Eye (tissue), 1 donor: Measurements from ENCODE around the gene DUOX2.
"Not testable (repeated sequence)": the region's sequence is repeated elsewhere in the genome, so short reads cannot be mapped to it uniquely, and the experiment has no call there.

Experiments used
- DNase-seq: peaks from one replicate; pipeline ENCODE4 v3.0.0-alpha.2; 2015

DUOX2 gene

DNA sequence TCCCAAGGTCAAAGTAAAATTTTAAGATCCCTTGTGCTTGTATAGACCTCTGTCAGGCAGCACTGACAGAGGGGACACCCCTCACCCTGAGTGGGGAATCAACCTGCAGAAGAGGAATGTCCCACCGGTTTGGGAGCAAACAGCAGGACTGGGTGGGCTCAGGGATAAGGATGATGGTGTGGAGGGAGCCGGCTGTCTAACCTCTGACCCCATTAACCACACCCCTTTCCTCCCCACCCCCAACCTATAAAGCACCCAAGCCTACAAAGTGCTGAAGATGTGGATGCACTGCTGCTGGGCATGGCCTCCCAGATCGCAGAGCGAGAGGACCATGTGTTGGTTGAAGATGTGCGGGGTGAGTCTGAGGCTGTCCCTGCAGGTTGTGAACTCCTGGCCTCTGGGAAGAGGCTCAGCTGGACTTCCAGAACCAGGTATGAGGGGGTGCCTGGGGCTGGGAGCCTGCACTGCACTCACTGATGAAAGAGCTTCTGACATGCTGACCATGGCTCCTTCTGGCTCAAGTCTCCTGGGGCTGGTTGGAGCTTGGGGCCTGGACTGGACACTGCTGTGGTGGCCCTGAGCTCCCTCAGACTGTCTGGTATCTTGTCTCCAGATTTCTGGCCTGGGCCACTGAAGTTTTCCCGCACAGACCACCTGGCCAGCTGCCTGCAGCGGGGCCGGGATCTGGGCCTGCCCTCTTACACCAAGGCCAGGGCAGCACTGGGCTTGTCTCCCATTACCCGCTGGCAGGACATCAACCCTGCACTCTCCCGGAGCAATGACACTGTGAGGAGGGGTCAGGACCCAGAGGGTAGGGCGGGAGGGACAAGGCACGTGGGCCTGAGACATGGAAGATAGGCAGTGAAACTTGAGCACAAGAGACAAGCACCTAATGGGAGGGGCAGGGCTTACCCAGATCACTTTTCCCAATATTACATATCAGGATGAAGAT lies 25.1 kb upstream of the DUOX2 start:
- DNase-seq = no peak

DNA sequence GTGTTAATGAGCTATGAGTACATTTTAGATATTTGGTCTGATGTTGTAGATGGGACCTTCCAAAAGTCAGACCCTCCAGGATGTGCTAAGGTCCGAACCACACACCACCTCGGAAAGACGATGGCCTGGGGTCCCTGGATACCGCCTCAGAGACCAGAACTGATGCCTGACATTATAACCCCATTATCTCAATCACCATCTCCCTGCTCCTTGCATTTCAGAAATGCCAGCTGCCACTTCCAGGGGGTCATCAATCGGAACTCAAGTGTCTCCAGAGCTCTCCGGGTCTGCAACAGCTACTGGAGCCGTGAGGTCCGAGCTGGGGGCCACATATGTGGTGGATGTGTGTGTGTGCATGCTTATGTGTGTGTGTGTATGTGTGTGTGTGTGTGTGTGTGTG lies 23.7 kb upstream of the DUOX2 start:
- no peak for DNase-seq

DNA sequence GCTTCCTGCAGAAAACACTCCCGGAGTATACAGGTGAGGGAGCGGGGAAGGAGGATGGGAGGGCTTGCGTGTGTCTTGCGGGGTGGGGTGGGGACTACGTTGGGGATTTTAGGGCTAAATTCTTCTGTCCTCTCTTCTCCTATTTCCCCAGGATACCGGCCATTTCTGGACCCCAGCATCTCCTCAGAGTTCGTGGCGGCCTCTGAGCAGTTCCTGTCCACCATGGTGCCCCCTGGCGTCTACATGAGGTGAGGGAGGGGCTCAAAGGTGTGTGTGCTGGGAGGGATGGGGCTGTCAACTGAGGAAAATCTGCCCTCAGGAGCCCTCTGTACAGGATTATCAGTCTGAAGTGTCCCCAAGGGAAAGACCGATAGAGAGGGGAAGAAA lies 22.4 kb upstream of the DUOX2 start:
- DNase-seq = no peak

DNA sequence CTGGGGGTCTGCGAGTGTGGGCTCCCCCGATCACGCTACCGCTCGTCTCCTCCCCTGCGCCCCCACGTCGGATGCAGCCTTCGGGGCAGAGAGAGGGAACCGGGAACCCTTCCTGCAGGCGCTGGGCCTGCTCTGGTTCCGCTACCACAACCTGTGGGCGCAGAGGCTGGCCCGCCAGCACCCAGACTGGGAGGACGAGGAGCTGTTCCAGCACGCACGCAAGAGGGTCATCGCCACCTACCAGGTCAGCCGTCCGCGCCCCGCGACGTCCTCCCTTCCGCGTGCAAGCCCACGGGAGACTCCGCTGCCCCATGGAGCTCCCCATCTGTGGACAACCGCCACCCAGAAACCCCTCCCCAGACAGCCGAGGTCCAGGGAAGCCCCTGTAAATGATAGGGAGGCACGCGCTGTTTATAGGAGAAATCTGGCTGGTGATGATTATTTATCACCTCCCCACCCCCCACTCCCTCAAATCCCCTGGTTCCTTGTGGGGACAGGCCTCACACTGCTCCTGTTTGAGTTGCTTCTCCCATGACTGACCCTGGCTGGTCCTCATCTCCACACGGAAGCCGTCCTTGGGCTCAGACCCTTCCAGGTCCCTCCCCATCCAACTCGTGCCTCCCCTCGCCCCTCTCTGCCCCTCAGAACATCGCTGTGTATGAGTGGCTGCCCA lies 21.9 kb upstream of the DUOX2 start:
- DNase-seq = not testable (repeated sequence)

DNA sequence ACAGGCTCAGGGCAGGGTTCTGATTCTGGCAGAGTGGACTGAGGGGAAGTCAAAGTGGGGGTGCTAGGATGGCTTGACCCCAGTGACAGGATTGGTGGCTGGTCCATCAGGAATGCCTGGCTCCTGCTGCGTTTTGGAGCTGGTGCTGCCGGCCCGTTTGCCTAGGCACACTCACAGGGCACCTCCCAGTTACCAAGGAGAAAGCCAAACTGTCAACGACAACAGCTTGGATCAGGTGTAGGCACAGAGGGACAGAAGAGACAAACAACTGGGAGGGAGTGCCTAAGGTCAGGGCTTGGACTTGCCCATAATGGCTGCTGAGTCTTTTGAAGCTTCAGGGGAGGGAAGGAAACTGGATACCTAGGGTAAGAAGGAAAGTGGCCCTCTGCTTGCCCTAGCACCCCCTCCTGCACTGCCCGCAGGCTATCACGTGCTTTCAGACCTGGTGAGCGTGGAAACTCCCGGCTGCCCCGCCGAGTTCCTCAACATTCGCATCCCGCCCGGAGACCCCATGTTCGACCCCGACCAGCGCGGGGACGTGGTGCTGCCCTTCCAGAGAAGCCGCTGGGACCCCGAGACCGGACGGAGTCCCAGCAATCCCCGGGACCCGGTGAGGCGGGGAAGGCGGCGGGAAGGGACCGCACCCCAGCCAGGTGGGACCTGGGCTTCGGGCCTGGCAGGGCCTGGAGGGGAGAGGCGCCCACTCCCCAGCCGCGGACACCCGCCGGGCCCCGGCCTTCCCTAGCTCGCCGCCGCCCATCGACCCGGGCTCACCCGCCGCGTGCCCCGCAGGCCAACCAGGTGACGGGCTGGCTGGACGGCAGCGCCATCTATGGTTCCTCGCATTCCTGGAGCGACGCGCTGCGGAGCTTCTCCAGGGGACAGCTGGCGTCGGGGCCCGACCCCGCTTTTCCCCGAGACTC lies 21.0 kb upstream of the DUOX2 start:
- DNase-seq = peak; percentile 68

DNA sequence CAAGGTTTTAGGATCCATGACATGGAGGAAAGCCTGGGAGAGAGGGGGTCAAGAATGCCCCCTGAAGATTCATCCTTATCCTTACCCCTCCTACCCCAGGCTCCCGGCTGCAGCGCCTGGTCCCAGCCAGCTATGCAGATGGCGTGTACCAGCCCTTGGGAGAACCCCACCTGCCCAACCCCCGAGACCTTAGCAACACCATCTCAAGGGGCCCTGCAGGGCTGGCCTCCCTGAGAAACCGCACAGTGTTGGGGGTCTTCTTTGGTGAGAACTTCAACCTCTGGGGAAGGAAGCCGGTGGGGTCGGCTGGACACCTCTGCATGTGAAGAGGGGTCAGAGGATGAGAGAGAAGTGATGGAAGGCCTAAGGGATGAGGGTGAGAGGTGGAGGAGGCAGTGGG lies 20.1 kb upstream of the DUOX2 start:
- no peak for DNase-seq

DNA sequence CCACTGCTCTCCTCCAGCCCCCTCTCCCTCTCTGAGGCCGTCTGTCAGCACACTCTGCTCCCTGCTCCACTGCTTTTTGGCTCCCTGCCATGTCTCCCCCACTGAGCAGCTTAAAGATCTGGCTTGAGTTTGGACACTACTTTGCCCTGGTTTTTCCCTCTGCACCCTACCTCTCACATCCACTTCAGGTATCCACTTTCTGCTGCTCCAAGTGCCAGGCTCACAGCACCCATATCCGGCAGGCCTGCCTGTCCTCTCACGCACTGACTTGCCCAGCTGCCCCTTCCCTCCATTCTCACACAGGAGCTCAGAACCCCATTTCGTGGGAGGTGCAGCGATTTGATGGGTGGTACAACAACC lies 19.6 kb upstream of the DUOX2 start:
- no peak for DNase-seq

DNA sequence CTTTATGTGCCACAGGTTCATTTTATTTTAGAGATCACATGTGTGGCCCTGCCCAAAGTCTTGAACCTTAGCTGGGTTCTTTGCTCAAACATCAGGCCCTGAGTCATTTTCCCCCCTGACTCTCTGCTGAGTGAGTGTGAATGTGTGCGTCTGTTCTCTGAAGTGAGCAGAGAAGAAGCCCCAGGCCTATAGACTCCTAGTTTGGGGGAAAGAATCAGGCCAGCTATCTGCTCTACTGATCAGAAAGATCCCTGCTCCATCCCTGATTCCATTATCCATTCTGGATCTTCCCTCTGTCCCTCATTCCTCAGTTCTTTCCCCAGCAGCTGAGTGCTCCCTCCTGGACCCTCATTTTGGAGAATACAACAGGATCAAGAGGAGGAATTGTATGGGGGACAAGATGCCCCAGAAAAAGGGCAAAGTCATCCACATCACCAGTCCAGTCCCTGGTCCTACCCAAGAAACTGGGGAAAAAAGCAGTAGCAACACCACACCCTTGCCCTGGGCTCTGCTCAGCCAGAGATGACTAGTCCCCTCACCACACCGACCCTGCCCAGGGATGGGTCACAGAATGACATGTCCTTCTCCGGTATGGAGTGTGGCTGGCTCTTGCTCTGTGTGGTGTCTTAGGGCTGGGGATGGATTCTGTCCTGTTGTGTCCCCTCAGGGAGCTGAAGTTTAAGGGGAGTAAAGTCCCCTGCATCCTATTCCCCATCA lies 19.0 kb upstream of the DUOX2 start:
- no peak for DNase-seq

DNA sequence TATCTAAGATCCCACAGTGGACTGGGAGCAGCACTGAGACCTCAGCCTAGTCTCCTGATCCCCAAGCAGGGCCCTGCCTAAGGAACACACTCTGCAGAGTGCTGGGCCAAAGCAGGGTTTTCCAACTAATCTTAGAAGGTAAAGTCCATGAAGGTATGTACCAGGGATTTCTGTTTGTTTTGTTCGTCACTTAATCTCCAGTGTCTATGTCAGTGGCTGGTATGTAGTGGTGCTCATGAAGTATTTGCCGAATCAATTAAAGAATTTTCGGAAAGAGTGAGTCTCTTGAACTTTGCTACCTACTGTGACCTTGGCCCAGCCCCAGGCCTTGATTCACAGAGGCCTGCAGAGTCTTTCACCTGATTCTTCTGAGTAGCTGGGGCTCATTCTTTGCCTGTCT lies 17.5 kb upstream of the DUOX2 start:
- DNase-seq = no peak

DNA sequence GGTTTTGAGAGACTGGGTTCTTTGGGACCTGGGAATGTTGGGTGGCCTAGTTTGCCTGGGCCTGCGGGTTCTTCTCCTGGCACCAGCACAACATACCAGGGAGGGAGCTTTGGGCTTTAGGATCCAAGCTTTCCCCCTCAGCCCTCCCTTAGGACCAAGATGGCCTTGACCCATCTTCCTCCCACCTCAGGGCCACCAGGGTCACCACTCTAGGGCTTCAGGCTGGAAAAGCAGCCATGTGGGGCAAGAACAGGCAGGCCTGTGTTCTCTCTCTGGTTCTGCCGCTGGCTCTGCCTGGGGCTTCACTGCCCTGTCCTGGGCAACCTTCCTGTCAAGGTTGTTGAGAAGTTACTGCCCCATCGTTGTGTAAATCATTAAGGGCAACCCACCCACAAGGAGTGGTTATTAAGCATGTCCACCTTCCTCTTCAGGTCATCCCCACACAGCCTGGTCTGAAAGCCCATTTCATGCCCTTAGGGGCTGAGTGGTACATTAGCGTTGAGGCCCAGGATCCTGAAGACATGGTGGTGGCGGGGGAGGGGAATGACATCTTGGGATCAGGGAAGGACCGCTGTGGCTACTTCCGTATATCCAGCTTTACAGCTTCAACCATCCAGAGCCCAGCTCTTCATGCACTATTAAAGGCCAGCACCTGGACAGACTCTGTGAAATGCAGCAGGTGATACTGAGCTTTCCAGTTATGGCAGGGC lies 16.5 kb upstream of the DUOX2 start:
- no peak for DNase-seq

DNA sequence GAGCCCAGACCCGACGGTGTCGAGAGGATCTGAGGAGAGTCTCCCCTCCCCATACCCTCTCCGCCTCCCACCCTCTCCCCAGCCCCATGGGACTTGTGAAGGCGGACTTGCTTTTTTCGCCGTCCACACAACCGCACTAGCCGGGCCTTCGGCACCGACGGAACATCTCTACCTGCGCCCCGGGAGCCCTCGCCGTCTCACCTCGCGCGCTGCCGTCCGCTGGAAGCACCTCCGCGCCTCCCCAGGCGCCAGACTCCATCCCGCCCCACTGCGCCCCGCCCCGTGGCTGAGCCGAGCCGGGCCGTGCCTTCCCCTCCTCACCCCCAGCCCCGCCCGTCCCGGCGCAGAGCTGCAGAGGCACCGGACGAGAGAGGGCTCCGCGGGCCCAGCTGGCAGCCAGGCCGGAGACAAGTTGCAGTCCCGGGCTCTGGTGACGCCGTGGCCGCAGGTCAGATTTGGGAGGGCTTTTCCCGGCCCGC lies 15.7 kb upstream of the DUOX2 start, which contains the start of the genes DUOX1 and DUOXA1:
TSS of gene DUOX1 (plus strand) at position 344 of the 479 bp plus-strand sequence. CDS start 1,973 bp downstream, outside the sequence.
TSS of gene DUOXA1 (minus strand) at position 229 of the 479 bp plus-strand sequence. CDS start 6,865 bp downstream, outside the sequence.
- DNase-seq = no peak

DNA sequence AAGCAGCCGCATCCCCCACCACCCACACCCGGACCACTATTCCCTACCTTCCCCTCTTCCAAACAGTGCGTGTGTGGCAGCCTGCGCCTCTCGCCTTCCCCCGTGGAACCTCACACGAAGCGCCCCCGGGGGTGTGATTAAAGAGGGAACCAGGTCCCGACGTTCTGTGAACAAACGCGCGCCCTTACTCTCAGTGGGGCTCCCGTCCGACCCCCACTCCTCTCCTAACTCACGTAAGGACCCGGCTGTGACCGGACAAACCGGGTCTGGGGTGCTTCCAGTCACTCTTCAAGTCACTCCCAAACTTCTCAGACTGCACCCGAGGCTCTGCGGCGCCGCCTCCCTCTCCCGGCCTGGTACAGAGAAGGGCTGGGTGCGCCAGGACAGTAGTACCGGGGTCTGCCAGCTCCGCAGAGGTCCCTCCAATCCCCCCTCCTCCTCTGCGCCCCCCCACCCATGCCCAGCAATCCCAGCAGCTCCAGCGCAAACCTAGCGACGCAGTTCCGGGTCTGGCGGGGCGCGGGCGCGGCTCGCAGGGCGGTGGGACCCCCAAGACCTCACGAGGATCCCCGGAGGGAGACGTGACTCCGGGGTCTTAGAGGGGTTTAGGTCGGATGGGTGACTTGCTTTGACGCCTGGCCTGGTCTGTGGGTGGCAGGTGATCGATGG lies 15.1 kb upstream of the DUOX2 start:
- no peak for DNase-seq

DNA sequence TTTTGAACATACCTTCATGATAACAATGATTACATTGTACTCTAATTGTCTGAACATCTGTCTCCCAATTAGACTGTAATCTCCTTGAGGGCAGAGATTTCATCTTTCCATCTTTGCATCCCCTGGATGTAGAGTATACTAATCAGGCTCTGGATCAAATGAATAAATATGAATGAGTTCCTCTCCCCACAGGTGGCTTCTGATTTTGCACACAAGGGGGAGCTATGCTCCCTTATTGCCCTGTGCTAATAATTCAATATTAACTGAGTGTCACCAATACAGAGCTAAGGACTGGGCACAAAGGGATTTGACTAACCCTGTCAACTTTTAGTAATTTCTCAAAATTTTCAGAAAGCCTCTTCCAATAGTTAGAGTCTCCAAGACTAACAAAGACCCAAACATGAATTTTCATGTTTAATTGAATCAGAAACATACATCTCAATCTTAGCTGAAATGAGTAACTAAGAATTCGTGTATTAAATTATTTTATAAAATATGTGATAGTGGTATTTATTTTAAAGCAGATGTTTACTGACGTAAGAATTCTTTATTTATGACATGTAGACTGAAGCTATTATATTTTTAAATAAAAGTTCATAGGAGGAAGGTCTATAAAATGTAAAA lies 12.7 kb upstream of the DUOX2 start:
- no peak for DNase-seq

DNA sequence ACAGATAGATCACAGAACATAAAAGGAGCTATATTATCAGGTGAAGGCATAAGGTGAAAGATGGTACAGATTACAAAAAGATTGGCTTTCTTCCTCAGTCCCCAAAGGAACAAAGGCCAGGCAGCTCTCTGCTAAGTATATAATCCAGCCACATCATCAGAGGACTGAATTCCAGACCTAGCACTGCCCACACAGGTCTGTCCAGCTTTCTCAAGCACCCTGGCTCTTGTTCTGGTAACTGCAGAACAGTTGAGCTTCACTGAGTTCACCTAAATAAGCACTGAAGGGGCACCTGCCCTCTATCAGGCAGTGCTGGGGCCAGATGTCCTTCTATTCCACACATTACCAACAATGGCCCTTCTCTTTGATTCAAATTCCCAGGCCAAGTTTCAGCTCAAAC lies 9.4 kb upstream of the DUOX2 start:
- DNase-seq = no peak

DNA sequence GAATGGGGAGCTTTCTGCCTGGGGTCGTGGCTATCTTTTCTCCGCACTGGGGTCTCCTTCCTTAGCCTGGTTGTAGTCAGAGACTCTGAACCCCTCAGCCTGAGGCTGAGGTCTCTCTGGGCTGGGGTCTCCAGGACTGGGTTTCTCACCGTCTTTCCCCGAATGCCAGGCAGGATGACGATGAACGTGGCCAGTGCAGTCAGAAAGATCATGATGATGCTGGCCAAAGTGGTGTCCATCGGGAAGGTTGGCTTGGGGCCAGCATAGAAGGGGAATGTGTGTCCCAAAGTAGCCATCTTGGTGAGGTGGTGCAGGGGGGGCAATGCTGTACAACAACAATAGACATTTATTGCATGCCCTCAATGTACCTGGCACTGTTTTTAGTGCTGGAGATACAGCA lies 8.7 kb upstream of the DUOX2 start:
- no peak for DNase-seq

DNA sequence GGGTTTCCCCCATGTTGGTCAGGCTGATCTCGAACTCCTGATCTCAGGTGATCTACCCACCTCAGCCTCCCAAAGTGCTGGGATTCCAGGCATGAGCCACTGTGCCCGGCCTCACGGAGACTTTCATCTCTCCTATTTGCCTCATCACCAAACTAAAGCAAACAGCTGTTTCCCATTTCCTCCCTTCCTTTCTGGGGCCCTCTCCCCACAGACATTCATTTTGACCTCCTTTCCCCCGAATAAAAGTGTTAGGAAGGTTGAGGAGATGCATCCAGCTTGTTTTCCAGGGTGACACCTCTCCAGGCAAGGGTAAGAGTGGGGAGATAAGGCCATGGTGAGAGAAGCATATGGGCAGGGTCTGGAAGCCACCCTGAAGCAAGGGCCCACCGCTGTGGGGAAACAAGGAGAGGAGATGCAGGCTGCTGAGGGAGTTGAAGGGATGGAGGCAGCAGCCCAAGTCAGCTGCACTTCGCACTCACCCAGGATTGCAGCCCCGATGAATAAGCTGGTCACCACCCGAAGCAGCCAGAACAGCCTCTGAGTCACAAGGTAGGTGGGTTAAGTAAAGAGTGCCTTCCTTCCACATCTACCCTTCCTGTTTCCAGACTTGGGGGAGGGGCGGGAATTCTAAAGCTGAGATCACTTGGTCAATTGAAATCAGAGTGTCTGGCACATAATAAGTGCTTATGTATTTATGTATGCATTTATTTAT lies 7.9 kb upstream of the DUOX2 start:
- DNase-seq = no peak

DNA sequence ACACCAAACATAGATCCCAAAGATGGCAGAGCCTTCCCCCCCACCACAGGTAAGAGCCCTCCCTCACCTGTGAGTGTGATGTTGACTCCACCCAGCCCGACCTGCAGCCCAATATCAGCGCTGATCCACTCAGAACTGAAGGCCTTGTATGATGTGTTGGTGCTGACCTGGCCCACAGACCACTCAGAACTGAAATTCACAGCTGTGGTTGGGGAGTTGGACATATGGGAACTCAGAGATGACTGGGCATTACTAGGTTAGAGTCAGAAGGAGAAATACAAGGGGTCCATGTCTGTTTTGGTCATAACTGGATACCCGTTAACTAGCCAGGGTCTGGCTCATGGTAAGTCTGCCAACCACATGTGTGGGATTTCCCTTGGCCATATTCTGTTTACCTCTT lies 7.0 kb upstream of the DUOX2 start:
- DNase-seq = no peak

DNA sequence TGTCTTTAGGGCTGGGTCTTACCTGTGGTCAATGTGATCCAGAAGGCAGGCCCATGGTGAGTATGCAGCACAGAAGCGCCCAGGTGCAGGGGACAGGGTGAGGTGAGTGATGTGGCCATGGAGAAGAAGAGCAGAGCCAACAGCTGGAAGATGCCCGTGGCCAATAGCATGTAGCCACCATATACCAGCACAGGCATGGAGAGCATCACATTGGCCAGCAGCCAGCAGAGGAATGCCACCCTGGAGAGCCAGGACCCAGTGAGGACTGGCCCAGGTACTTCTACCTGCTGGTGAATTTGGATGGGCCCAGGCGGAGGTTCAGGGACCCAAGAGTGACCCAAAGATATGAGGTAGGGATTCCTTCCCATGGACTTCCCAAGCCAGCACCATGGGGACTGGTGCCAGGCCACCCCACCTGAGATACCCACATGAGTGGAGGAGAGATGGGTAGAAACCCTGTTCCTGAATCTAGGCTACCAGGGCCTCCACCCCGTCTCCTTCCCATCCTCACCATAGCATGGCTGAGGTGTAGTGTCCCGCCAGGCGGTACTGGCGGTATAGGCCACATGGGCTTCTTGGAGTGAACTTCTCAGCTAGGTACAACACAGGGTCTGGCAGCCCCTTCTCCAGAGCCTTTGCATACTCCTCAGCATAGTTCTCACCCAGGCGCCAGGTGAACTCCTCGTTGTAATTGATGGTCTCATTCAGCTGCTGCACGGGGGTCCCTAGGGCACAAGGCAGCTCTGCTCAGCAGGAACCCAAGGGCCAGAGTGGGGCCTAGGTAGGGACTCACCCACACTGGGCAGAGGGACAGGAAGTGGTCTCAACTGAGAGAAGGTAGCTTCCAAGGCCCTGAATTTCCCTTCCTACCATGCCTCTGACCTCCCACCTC lies 6.4 kb upstream of the DUOX2 start:
- no peak for DNase-seq

DNA sequence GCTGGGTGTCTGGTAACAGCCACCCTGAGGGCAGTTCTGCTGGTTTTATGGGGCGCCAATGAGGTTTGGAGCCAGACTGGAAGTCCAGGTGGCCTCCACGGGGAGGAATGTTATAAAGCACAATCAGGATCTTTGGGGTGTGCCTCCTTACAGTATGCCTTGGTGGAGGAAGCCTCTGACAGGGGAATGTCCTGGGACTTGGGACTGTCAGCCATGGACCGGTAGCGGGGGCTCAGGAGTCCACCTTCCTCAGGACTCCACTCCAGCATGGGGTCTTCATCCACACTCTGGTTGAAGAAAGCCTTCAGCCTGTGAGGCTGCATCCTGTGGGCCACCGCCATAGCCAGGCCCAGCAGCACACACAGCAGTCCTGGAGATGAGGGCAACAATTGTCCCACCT lies 5.0 kb upstream of the DUOX2 start:
- no peak for DNase-seq
